B cell (primary cell): ENCODE data around the gene HDAC9. TPM values are rescaled to one million over a fixed set of nuclear protein-coding genes. Genes with fewer than 3 reads are reported as not detected.

Source experiments
- ATAC-seq: fragments of 200-7000 bp; cut with Tn5 transposase; one replicate; pipeline ENCODE4 v1.10.0; 2021; ENCODE audit warnings: low read depth, mild to moderate bottlenecking, moderate number of reproducible peaks, moderate library complexity
- CTCF ChIA-PET: fragments of 350-600 bp; sonication (Branson Sonifier 250); formaldehyde crosslinking; loops from one replicate; lab custom pipeline; 2021; ENCODE audit warnings: antibody characterized with exemption, inconsistent platforms; lab: Charles Lee
- POLR2A ChIA-PET: fragments of 350-600 bp; sonication (Branson Sonifier 250); formaldehyde crosslinking; loops from one replicate; lab custom pipeline; 2021; ENCODE audit warnings: antibody characterized with exemption; lab: Charles Lee
- DNase-seq: peaks from one replicate; pipeline ENCODE4 v3.0.0; 2013
- H2AFZ ChIP-seq: 2 replicates; pipeline ENCODE4 v1.6.1; 2012; ENCODE audit warnings: mild to moderate bottlenecking, low read depth, low read length; ENCODE audit not compliant: insufficient read depth, poor library complexity, severe bottlenecking
- H3K27ac ChIP-seq, 2 donors: 1 replicate in 1 of 2; 2 replicates in 1 of 2; pipeline ENCODE4 v1.5.1; 2012 to 2013; ENCODE audit warnings: low read length in 2 of 2, mild to moderate bottlenecking in 2 of 2, moderate library complexity in 1 of 2
- H3K27me3 ChIP-seq, 4 experiments: fragments of 200-600 bp in 1 of 4; sonication (generic) in 1 of 4; replicated peaks in 1 of 4; 1 replicate in 2 of 4; 2 replicates in 2 of 4; pipeline versions ENCODE4 v1.6.1 to v1.7.0; 2013 to 2016; ENCODE audit warnings: low read length in 3 of 4, mild to moderate bottlenecking in 2 of 4, mixed read lengths in 1 of 4, moderate library complexity in 1 of 4; ENCODE audit not compliant: insufficient read depth in 4 of 4, control insufficient read depth in 3 of 4; ENCODE audit errors: control extremely low read depth in 1 of 4
- H3K36me3 ChIP-seq, 2 experiments: replicated peaks in 1 of 2; 1 replicate in 1 of 2; 2 replicates in 1 of 2; pipeline versions ENCODE4 v1.6.1 to v1.7.1; 2013; ENCODE audit warnings: low read length in 1 of 2; ENCODE audit not compliant: insufficient read depth in 2 of 2, control insufficient read depth in 1 of 2; ENCODE audit errors: control extremely low read depth in 1 of 2, extremely low read depth in 1 of 2
- H3K4me1 ChIP-seq, 2 donors: fragments of 200-600 bp in 1 of 2; sonication (generic) in 1 of 2; 1 replicate in 1 of 2; 2 replicates in 1 of 2; pipeline versions ENCODE4 v1.5.1 to v1.6.1; 2013 to 2017; ENCODE audit warnings: low read length in 2 of 2; ENCODE audit not compliant: control insufficient read depth in 2 of 2, insufficient read depth in 2 of 2
- H3K4me2 ChIP-seq: replicated peaks from 2 replicates; pipeline ENCODE3; 2012; ENCODE audit warnings: mild to moderate bottlenecking, low read depth, low read length; ENCODE audit not compliant: poor library complexity, severe bottlenecking
- H3K4me3 ChIP-seq, 5 experiments: fragments of 200-600 bp in 1 of 5; sonication (generic) in 1 of 5; 1 replicate in 3 of 5; 2 replicates in 2 of 5; pipeline versions ENCODE4 v1.5.1 to v1.7.0; 2011 to 2016; ENCODE audit warnings: low read length in 4 of 5, mild to moderate bottlenecking in 4 of 5, low read depth in 2 of 5, control low read depth in 1 of 5, moderate library complexity in 1 of 5; ENCODE audit not compliant: insufficient read depth in 1 of 5; ENCODE audit errors: control extremely low read depth in 1 of 5, extremely low read depth in 1 of 5
- H3K79me2 ChIP-seq: fragments of 200-600 bp; sonication (generic); one replicate; pipeline ENCODE4 v1.6.0; 2016; ENCODE audit warnings: low read length; ENCODE audit not compliant: control insufficient read depth, insufficient read depth
- H3K9ac ChIP-seq: fragments of 200-600 bp; sonication (generic); 2 replicates; pipeline ENCODE4 v1.6.1; 2017; ENCODE audit warnings: mild to moderate bottlenecking, low read length, moderate library complexity
- H3K9me3 ChIP-seq, 3 donors: one replicate each; pipeline versions ENCODE4 v1.6.1 to v1.7.1; 2013; ENCODE audit warnings: low read length in 2 of 3; ENCODE audit not compliant: control insufficient read depth in 2 of 3, insufficient read depth in 1 of 3; ENCODE audit errors: control extremely low read depth in 1 of 3
- H4K20me1 ChIP-seq: 2 replicates; pipeline ENCODE4 v1.6.0; 2012; ENCODE audit warnings: mild to moderate bottlenecking, low read length; ENCODE audit not compliant: insufficient read depth, control insufficient read depth, poor library complexity, severe bottlenecking
- H3K27ac Mint-ChIP-seq: one replicate; pipeline ENCODE4 v1.8.0; 2021; ENCODE audit warnings: mixed read lengths
- H3K27me3 Mint-ChIP-seq: one replicate; pipeline ENCODE4 v1.8.0; 2021; ENCODE audit warnings: mixed read lengths
- H3K4me1 Mint-ChIP-seq: one replicate; pipeline ENCODE4 v1.8.0; 2021; ENCODE audit warnings: mixed read lengths
- H3K4me3 Mint-ChIP-seq: one replicate; pipeline ENCODE4 v1.8.0; 2021; ENCODE audit warnings: mixed read lengths
- H3K9me3 Mint-ChIP-seq: one replicate; pipeline ENCODE4 v1.8.0; 2022; ENCODE audit warnings: mixed read lengths; ENCODE audit not compliant: insufficient read depth
- CTCF ChIP-seq: fragments of 200-600 bp; IDR thresholded peaks from one replicate; pipeline ENCODE4 v1.8.0; 2022; ENCODE audit warnings: antibody characterized with exemption, mild to moderate bottlenecking
- EZH2 ChIP-seq: IDR thresholded peaks from 2 replicates; pipeline ENCODE4 v1.6.1; 2012; ENCODE audit warnings: borderline replicate concordance, low read depth, mild to moderate bottlenecking, moderate library complexity, low read length; ENCODE audit not compliant: insufficient read depth, poor library complexity, severe bottlenecking
- WGBS: methylation state at CpG from one replicate; pipeline ENCODE4 v1.1.5; 2013; ENCODE audit warnings: missing lambda C conversion rate; ENCODE audit not compliant: insufficient coverage; 5-methylcytosine and 5-hydroxymethylcytosine counted together
- intact Hi-C: fragments of 100-400 bp; cut with micrococcal nuclease; formaldehyde crosslinking; loops from one replicate; pipeline ENCODE4 v1.10.0; 2022
- polyA plus RNA-seq: library from polyadenylated mRNA; depleted of rRNA; stranded (reverse); fragments of >200 nt; gene quantifications from 2 replicates; pipeline ENCODE4 v1.2.3, GENCODE V29; 2012
- total RNA-seq, 2 donors: library from RNA; stranded (reverse); fragments of 120-200 nt in 1 of 2; gene quantifications; 1 replicate in 1 of 2; 2 replicates in 1 of 2; pipeline versions ENCODE4 v1.2.3 to v1.2.4, GENCODE V29; 2013 to 2022

Gene HDAC9
- total and polyA plus RNA-seq, 2 donors (not counting 1 experiment from before 2014, with no cell fraction given) = 49.1 to 64.8 TPM

- ATAC-seq = no peak
- WGBS = no CpG with 5 or more reads among the region's 3 CpGs
- Histone ChIP-seq H2AFZ (no peak overlapping the region), H3K4me2 (no peak overlapping the region), H3K4me1 (no peaks in the 10 kb centered on the region), H3K9me3 (no peaks in the 10 kb centered on the region), H3K27ac (no peak overlapping the region), H3K4me3 (no peak overlapping the region), H3K36me3 (no peaks in the 10 kb centered on the region), H3K79me2 (no peaks in the 10 kb centered on the region), H4K20me1 (no peaks in the 10 kb centered on the region), H3K27me3 (no peaks in the 10 kb centered on the region), H3K9ac (no peak overlapping the region)
- H3K4me1 Mint-ChIP-seq = no peaks in the 10 kb centered on the region
- no peak overlapping the region for H3K27ac Mint-ChIP-seq
- POLR2A ChIA-PET = no interaction called here
- CTCF ChIA-PET = no interaction called here
- intact Hi-C loops = no loop called here
- no peaks in the 10 kb centered on the region for H3K27me3 Mint-ChIP-seq
- no peak for DNase-seq
- H3K4me3 Mint-ChIP-seq = no peak overlapping the region
- H3K9me3 Mint-ChIP-seq = no peaks in the 10 kb centered on the region
- no peak for TF ChIP-seq EZH2
- TF ChIP-seq CTCF = no peak
These were observed 302.7 kb downstream of the HDAC9 start for GRCh38 chr7:18798088-18798906.

DNA sequence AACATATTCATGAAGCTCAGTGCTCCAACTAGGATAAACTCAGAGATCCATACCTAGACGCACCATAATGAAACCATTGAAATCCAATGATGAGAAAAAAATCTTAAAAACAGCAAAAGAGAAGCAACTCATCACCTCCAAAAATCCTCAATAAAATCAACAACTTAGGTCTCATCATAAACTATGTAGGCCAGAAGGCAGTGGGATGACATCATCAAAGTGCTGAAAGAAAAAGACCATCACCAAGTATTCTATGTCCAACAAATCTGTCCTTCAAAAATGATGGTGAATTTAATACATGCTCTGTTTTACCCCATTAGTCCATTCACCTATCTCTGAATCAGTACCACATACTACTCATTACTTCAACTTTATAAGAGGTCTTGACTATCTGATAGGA lies 304.4 kb downstream of the HDAC9 start:
- Histone ChIP-seq H3K9me3 (no peaks in the 10 kb centered on the region), H3K36me3 (no peaks in the 10 kb centered on the region), H3K4me2 (no peak overlapping the region), H4K20me1 (no peaks in the 10 kb centered on the region), H3K4me3 (no peak overlapping the region), H2AFZ (no peak overlapping the region), H3K27ac (no peak overlapping the region), H3K9ac (no peak overlapping the region), H3K4me1 (no peaks in the 10 kb centered on the region), H3K27me3 (no peaks in the 10 kb centered on the region), H3K79me2 (no peaks in the 10 kb centered on the region)
- POLR2A ChIA-PET = no interaction called here
- no CpG with 5 or more reads among the region's 1 CpG for WGBS
- Mint-ChIP-seq H3K27ac (no peak overlapping the region), H3K4me3 (no peak overlapping the region), H3K27me3 (no peaks in the 10 kb centered on the region), H3K4me1 (no peaks in the 10 kb centered on the region), H3K9me3 (no peaks in the 10 kb centered on the region)
- CTCF ChIA-PET = no interaction called here
- DNase-seq (no peak), ATAC-seq (no peak)
- TF ChIP-seq CTCF (no peak), EZH2 (no peak)
- intact Hi-C loops = no loop called here
